GM12878 (cell line): ENCODE measurements around the gene AIP. TPM values are rescaled to one million over a fixed set of nuclear protein-coding genes. Genes with fewer than 3 reads are reported as not detected.

ENCODE experiments used
- ATAC-seq: fragments of 200-7000 bp; cut with Tn5 transposase; 3 replicates; pipeline ENCODE4 v1.9.1; 2020; ENCODE audit warnings: mild to moderate bottlenecking, moderate library complexity
- BruUV-seq: library from RNA; stranded (reverse); fragments of 400-500 nt; replicated peaks from 2 replicates; lab custom pipeline; 2021; lab: Mats Ljungman, UMichigan
- CTCF ChIA-PET: fragments of 300-600 bp; sonication (Branson Sonifier 250); formaldehyde crosslinking; extraction: SDS; loops from one replicate; lab custom pipeline; 2021; ENCODE audit warnings: inconsistent platforms; lab: Yijun Ruan, JAX
- POLR2A ChIA-PET: fragments of 350-600 bp; formaldehyde crosslinking; extraction: SDS; loops from one replicate; lab custom pipeline; 2021; ENCODE audit warnings: inconsistent platforms; lab: Charles Lee
- RAD21 ChIA-PET: fragments of 300-600 bp; sonication (Branson Sonifier 250); formaldehyde crosslinking; loops from one replicate; lab custom pipeline; 2023; ENCODE audit warnings: antibody characterized with exemption; ENCODE audit not compliant: unreplicated experiment; lab: Charles Lee
- SMC1A ChIA-PET: fragments of 300-600 bp; sonication (Branson Sonifier 250); formaldehyde crosslinking; loops from one replicate; lab custom pipeline; 2023; ENCODE audit not compliant: unreplicated experiment, uncharacterized antibody; lab: Charles Lee
- DNase-seq: peaks from one replicate; pipeline ENCODE4 v3.0.0-alpha.2; 2011; ENCODE audit warnings: low read depth, low spot score
- FAIRE-seq: peaks from 3 replicates; lab custom pipeline; 2011; peaks lifted over from hg19 to GRCh38; lab: Jason Lieb, UNC
- H2AFZ ChIP-seq: 2 replicates; pipeline ENCODE4 v1.6.0; 2011; ENCODE audit warnings: low read depth, low read length, control low read depth; ENCODE audit not compliant: control insufficient read depth
- H3K27ac ChIP-seq: 2 replicates; pipeline ENCODE4 v1.5.1; 2011; ENCODE audit warnings: control low read depth; ENCODE audit not compliant: control insufficient read depth, insufficient read depth
- H3K27me3 ChIP-seq, 2 experiments: replicated peaks in 1 of 2; 2 replicates each; pipeline versions ENCODE4 v1.6.0 to v1.6.1; 2011; ENCODE audit warnings: low read length in 1 of 2; ENCODE audit not compliant: control insufficient read depth in 2 of 2, insufficient read depth in 2 of 2
- H3K36me3 ChIP-seq, 2 experiments: 2 replicates each; pipeline ENCODE4 v1.5.1; 2011; ENCODE audit warnings: low read length in 1 of 2; ENCODE audit not compliant: control insufficient read depth in 2 of 2, insufficient read depth in 2 of 2
- H3K4me1 ChIP-seq: 2 replicates; pipeline ENCODE4 v1.6.1; 2011; ENCODE audit warnings: mild to moderate bottlenecking, low read length, moderate library complexity, mixed read lengths; ENCODE audit not compliant: control insufficient read depth, insufficient read depth
- H3K4me2 ChIP-seq: 2 replicates; pipeline ENCODE4 v1.6.0; 2011; ENCODE audit warnings: control low read depth; ENCODE audit not compliant: control insufficient read depth, insufficient read depth
- H3K4me3 ChIP-seq: fragments of 200-600 bp; sonication (generic); 2 replicates; pipeline ENCODE4 v1.5.1; 2016
- H3K79me2 ChIP-seq: 2 replicates; pipeline ENCODE4 v1.6.0; 2011; ENCODE audit warnings: low read length; ENCODE audit not compliant: control insufficient read depth, insufficient read depth
- H3K9ac ChIP-seq: 2 replicates; pipeline ENCODE4 v1.8.0; 2011; ENCODE audit warnings: low read length, control low read depth, mixed read lengths; ENCODE audit not compliant: control insufficient read depth, insufficient read depth
- H3K9me3 ChIP-seq: replicated peaks from 3 replicates; pipeline ENCODE4 v1.5.1; 2011; ENCODE audit warnings: mild to moderate bottlenecking, low read length; ENCODE audit not compliant: control insufficient read depth, insufficient read depth
- H4K20me1 ChIP-seq: 2 replicates; pipeline ENCODE4 v1.6.0; 2011; ENCODE audit not compliant: control insufficient read depth, insufficient read depth
- CBFB ChIP-seq: IDR thresholded peaks from 2 replicates; pipeline ENCODE4 v1.6.1; 2016; ENCODE audit warnings: antibody characterized with exemption, low read depth
- CHD2 ChIP-seq: IDR thresholded peaks from 2 replicates; pipeline ENCODE4 v1.6.1; 2011; ENCODE audit warnings: low read depth, low read length, improper control_type of control experiment, borderline replicate concordance
- CHD4 ChIP-seq: fragments of 200-600 bp; sonication (generic); IDR thresholded peaks from 2 replicates; pipeline ENCODE4 v1.6.1; 2016; ENCODE audit warnings: mild to moderate bottlenecking
- ESRRA ChIP-seq: IDR thresholded peaks from 2 replicates; pipeline ENCODE4 v1.6.1; 2012; ENCODE audit warnings: mild to moderate bottlenecking, low read length, improper control_type of control experiment
- HCFC1 ChIP-seq: fragments of 150-350 bp; IDR thresholded peaks from 2 replicates; pipeline ENCODE4 v1.6.1; 2014; ENCODE audit warnings: low read length
- IKZF1 ChIP-seq: fragments of 450-650 bp; conservative IDR thresholded peaks from 2 replicates; pipeline ENCODE4 v1.6.1; 2017; ENCODE audit warnings: antibody characterized with exemption, mild to moderate bottlenecking
- NFYA ChIP-seq: IDR thresholded peaks from 2 replicates; pipeline ENCODE4 v1.6.1; 2011; ENCODE audit warnings: low read depth, mild to moderate bottlenecking, low read length, improper control_type of control experiment, borderline replicate concordance
- NRF1 ChIP-seq: conservative IDR thresholded peaks from 2 replicates; pipeline ENCODE4 v1.6.1; 2011; ENCODE audit warnings: mild to moderate bottlenecking, low read depth, low read length, improper control_type of control experiment
- WGBS: methylation state at CpG from one replicate; pipeline ENCODE4 v1.1.6; 2016; ENCODE audit warnings: low lambda C conversion rate; ENCODE audit not compliant: insufficient replicate concordance, insufficient coverage; ENCODE audit errors: missing lambda C conversion rate; 5-methylcytosine and 5-hydroxymethylcytosine counted together
- in situ Hi-C: fragments of 300-500 bp; cut with MboI; formaldehyde crosslinking; loops from 9 replicates; pipeline ENCODE4 v1.14.3; 2018; ENCODE audit warnings: mixed read lengths
- intact Hi-C: fragments of 100-400 bp; cut with micrococcal nuclease; formaldehyde crosslinking; loops from one replicate; pipeline ENCODE4 v1.14.2; 2022; ENCODE audit not compliant: unreplicated experiment
- polyA plus RNA-seq, 11 experiments: library from polyadenylated mRNA; depleted of rRNA in 4 of 11; unstranded in 6 of 11; stranded (reverse) in 5 of 11; fragments of >200 nt; fragmentation: Nextera tagmentation in 4 of 11; fragmentation: Illumina TruSeq in 1 of 11; extraction: Ambion mirVana in 4 of 11; extraction: Trizol in 1 of 11; gene quantifications; 1 replicate in 1 of 11; 2 replicates in 10 of 11; pipeline versions ENCODE4 v1.2.1 to v1.2.3, GENCODE V29; 2011 to 2016; ENCODE audit warnings: inconsistent platforms in 2 of 11, missing spikeins in 2 of 11, low read depth in 1 of 11
- total RNA-seq, 4 experiments: library from RNA; depleted of rRNA in 3 of 4; stranded (reverse); fragments of >200 nt in 3 of 4; fragmentation: Illumina TruSeq in 1 of 4; extraction: Trizol in 1 of 4; gene quantifications; 2 replicates each; pipeline versions ENCODE4 v1.2.1 to v1.2.3, GENCODE V29; 2013 to 2021
- TF ChIP-seq, protein P1 (sequence below): fragments of 450-650 bp; IDR thresholded peaks from 2 replicates; pipeline ENCODE4 v1.6.1; 2016; ENCODE audit warnings: mild to moderate bottlenecking
- TF ChIP-seq, protein P2 (sequence below): fragments of 450-650 bp; conservative IDR thresholded peaks from 2 replicates; pipeline ENCODE4 v1.6.1; 2017; ENCODE audit warnings: mild to moderate bottlenecking, moderate library complexity

Gene AIP
- total and polyA plus RNA-seq, 10 of the 15 experiments (the other 5 are each of a cell fraction or from before 2014, with no cell fraction given) = 12.6 to 164 (median 104) TPM

DNA sequence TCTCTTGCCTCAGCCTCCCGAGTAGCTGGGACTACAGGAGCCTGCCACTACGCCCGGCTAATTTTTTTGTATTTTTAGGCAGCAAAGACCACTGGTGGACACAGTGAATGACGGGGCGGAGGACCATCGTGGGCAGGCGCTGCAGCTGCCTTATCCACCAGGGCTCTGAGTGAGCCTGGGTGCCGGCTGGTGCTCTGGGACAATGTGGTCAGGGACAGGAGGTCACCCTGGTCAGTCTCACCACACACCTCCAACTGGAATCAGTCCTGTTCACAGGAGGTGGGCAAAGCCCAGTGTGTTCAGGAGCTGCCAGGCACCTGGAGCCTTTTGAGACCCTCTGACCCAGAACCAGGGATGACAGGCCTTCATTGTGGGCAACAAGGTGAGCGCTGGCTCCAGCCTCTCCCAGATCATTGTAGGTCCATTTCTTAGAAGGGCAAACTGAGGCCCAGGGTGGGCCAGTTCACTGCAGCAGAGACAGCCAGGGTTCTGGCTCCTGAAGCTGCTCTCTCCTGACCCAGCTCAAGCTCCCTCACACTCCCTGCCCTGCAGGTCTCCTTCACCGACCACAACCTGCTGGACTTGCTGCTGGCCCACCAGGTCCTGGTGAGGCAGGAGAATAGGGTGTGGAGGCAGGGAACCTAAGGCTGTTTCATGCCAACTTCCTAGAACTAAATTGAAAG, 56.1 kb downstream of the AIP start:
- FAIRE-seq (no peak), ATAC-seq (no peak), DNase-seq (no peak)
- 53% methylated on average over 7 of the region's 10 CpGs for WGBS
- no peaks in the 10 kb centered on the region for H4K20me1 ChIP-seq
- H3K27ac ChIP-seq = no peak overlapping the region
- CTCF ChIA-PET = no interaction called here
- H3K36me3 ChIP-seq = no peaks in the 10 kb centered on the region
- RAD21 ChIA-PET = no interaction called here
- H3K4me1 ChIP-seq = no peaks in the 10 kb centered on the region
- H3K4me3 ChIP-seq = no peak overlapping the region
- BruUV-seq = no TSS peak
- H3K27me3 ChIP-seq = no peaks in the 10 kb centered on the region; a peak in 1 of 4 replicates
- POLR2A ChIA-PET = no interaction called here
- no peaks in the 10 kb centered on the region for H3K79me2 ChIP-seq
- no peak overlapping the region for H3K9ac ChIP-seq
- SMC1A ChIA-PET = no interaction called here
- no peak overlapping the region for H3K4me2 ChIP-seq
- peaks cover 4% of the 10 kb centered on the region; the same call in 2 of the 3 replicates for H3K9me3 ChIP-seq
- in situ Hi-C loops = no loop called here
- H2AFZ ChIP-seq = no peak overlapping the region
- TF ChIP-seq IKZF1 = no peak
- no peak for TF ChIP-seq HCFC1
- no peak for TF ChIP-seq CHD2
- TF ChIP-seq NFYA = no peak
- TF ChIP-seq NRF1 = no peak
- TF ChIP-seq, protein P1, sequence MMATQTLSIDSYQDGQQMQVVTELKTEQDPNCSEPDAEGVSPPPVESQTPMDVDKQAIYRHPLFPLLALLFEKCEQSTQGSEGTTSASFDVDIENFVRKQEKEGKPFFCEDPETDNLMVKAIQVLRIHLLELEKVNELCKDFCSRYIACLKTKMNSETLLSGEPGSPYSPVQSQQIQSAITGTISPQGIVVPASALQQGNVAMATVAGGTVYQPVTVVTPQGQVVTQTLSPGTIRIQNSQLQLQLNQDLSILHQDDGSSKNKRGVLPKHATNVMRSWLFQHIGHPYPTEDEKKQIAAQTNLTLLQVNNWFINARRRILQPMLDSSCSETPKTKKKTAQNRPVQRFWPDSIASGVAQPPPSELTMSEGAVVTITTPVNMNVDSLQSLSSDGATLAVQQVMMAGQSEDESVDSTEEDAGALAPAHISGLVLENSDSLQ = no peak
- TF ChIP-seq, protein P2, sequence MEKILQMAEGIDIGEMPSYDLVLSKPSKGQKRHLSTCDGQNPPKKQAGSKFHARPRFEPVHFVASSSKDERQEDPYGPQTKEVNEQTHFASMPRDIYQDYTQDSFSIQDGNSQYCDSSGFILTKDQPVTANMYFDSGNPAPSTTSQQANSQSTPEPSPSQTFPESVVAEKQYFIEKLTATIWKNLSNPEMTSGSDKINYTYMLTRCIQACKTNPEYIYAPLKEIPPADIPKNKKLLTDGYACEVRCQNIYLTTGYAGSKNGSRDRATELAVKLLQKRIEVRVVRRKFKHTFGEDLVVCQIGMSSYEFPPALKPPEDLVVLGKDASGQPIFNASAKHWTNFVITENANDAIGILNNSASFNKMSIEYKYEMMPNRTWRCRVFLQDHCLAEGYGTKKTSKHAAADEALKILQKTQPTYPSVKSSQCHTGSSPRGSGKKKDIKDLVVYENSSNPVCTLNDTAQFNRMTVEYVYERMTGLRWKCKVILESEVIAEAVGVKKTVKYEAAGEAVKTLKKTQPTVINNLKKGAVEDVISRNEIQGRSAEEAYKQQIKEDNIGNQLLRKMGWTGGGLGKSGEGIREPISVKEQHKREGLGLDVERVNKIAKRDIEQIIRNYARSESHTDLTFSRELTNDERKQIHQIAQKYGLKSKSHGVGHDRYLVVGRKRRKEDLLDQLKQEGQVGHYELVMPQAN = no peak
- TF ChIP-seq CBFB = no peak
- no peak for TF ChIP-seq ESRRA
- TF ChIP-seq CHD4 = no peak
- intact Hi-C loops = no loop called here
